CD4-positive, alpha-beta memory T cell (primary cell): ENCODE results near the gene PLCG1. TPM values are rescaled to one million over a fixed set of nuclear protein-coding genes. Genes with fewer than 3 reads are reported as not detected.
"Not testable (repeated sequence)": the region's sequence is repeated elsewhere in the genome, so short reads cannot be mapped to it uniquely, and the experiment has no call there.

Experiments
- CTCF ChIA-PET: fragments of 350-600 bp; sonication (Branson Sonifier 250); formaldehyde crosslinking; loops from one replicate; lab custom pipeline; 2021; ENCODE audit warnings: inconsistent platforms; ENCODE audit not compliant: partially characterized antibody; lab: Charles Lee
- POLR2A ChIA-PET: fragments of 350-600 bp; sonication (Branson Sonifier 250); formaldehyde crosslinking; loops from one replicate; lab custom pipeline; 2021; ENCODE audit not compliant: partially characterized antibody; lab: Charles Lee
- DNase-seq, 5 donors: peaks; one replicate each; pipeline versions ENCODE4 v3.0.0 to v3.0.0-alpha.2; 2020 to 2022; ENCODE audit warnings: mixed read lengths in 1 of 5
- H3K27ac ChIP-seq: one replicate; pipeline ENCODE4 v1.7.0; 2013; ENCODE audit warnings: low read depth, low read length
- H3K27me3 ChIP-seq: 2 replicates; pipeline ENCODE4 v1.7.0; 2013; ENCODE audit warnings: mild to moderate bottlenecking, low read length, moderate library complexity; ENCODE audit not compliant: insufficient read depth
- H3K36me3 ChIP-seq: 2 replicates; pipeline ENCODE4 v1.7.0; 2013; ENCODE audit warnings: mild to moderate bottlenecking, low read length, moderate library complexity; ENCODE audit not compliant: insufficient read depth
- H3K4me1 ChIP-seq: 2 replicates; pipeline ENCODE4 v1.7.0; 2013; ENCODE audit warnings: mild to moderate bottlenecking, low read length, moderate library complexity; ENCODE audit not compliant: insufficient read depth
- H3K4me3 ChIP-seq, 2 donors: one replicate each; pipeline ENCODE4 v1.7.0; 2013; ENCODE audit warnings: low read length in 2 of 2, mild to moderate bottlenecking in 1 of 2
- H3K9me3 ChIP-seq, 2 donors: one replicate each; pipeline ENCODE4 v1.7.0; 2013; ENCODE audit warnings: low read length in 2 of 2, control low read depth in 1 of 2; ENCODE audit not compliant: control insufficient read depth in 1 of 2
- H3K27ac Mint-ChIP-seq, 7 donors: one replicate each; pipeline ENCODE4 v1.8.0; 2020 to 2021; ENCODE audit warnings: mixed read lengths in 7 of 7, mild to moderate bottlenecking in 6 of 7, inconsistent platforms in 3 of 7, moderate library complexity in 3 of 7
- H3K27me3 Mint-ChIP-seq, 2 donors: one replicate each; pipeline ENCODE4 v1.8.0; 2020 to 2021; ENCODE audit warnings: mixed read lengths in 2 of 2
- H3K36me3 Mint-ChIP-seq, 2 donors: one replicate each; pipeline ENCODE4 v1.8.0; 2020 to 2021; ENCODE audit warnings: mixed read lengths in 2 of 2, inconsistent platforms in 1 of 2, mild to moderate bottlenecking in 1 of 2
- H3K4me1 Mint-ChIP-seq, 4 donors: one replicate each; pipeline ENCODE4 v1.8.0; 2020 to 2021; ENCODE audit warnings: mixed read lengths in 4 of 4, mild to moderate bottlenecking in 1 of 4
- H3K4me3 Mint-ChIP-seq, 8 donors: one replicate each; pipeline ENCODE4 v1.8.0; 2020 to 2021; ENCODE audit warnings: mixed read lengths in 8 of 8, mild to moderate bottlenecking in 7 of 8, moderate library complexity in 6 of 8, inconsistent platforms in 3 of 8
- H3K9me3 Mint-ChIP-seq, 8 donors: one replicate each; pipeline ENCODE4 v1.8.0; 2020 to 2021; ENCODE audit warnings: mixed read lengths in 8 of 8, mild to moderate bottlenecking in 5 of 8, inconsistent platforms in 3 of 8, moderate library complexity in 1 of 8
- intact Hi-C: fragments of 100-400 bp; cut with micrococcal nuclease; formaldehyde crosslinking; loops from one replicate; pipeline ENCODE4 v1.15.1; 2023
- polyA plus RNA-seq, 2 donors: library from polyadenylated mRNA; unstranded; fragments of 300-500 nt; fragmentation: Illumina TruSeq; gene quantifications; one replicate each; pipeline ENCODE4 v1.2.3, GENCODE V29; 2021
- total RNA-seq, 2 experiments: library from RNA; stranded (reverse); gene quantifications; one replicate each; pipeline ENCODE4 v1.2.3, GENCODE V29; 2021

PLCG1 gene
- total and polyA plus RNA-seq, 4 experiments from 2014 or later: 22.8 to 320 (median 194) TPM

- Histone ChIP-seq H3K4me3 (no peak overlapping the region), H3K27me3 (no peaks in the 10 kb centered on the region), H3K4me1 (no peaks in the 10 kb centered on the region), H3K9me3 (no peaks in the 10 kb centered on the region), H3K27ac (no peak overlapping the region), H3K36me3 (peaks cover 74% of the 10 kb centered on the region)
- ChIA-PET CTCF (interaction anchor here (0.9 to 1.9 kb wide), 4 partner anchors 9 to 124 kb away, joined by 3 to 5 read pairs (median 3); no protein-coding TSS in a partner anchor), POLR2A (no interaction called here)
- peak overlapping the region in 2 of 7 donors; percentile 23 to 48 for H3K27ac Mint-ChIP-seq
- H3K4me1 Mint-ChIP-seq: peaks cover 3 to 11% (median 7%) of the 10 kb centered on the region in 4 donors
- no peaks in the 10 kb centered on the region for H3K27me3 Mint-ChIP-seq
- no peak for DNase-seq
- H3K9me3 Mint-ChIP-seq: no peaks in the 10 kb centered on the region
- H3K36me3 Mint-ChIP-seq: peaks cover 62 to 84% of the 10 kb centered on the region in 2 donors
- intact Hi-C loops: no loop called here
- no peak overlapping the region for H3K4me3 Mint-ChIP-seq
Observed at GRCh38 chr20:41116282-41116956, 20.9 kb upstream of the PLCG1 start.

- intact Hi-C loops, H3K9me3 Mint-ChIP-seq, H3K4me3 Mint-ChIP-seq, H3K27me3 Mint-ChIP-seq, H3K27ac ChIP-seq, H3K27me3 ChIP-seq, POLR2A ChIA-PET, H3K9me3 ChIP-seq, DNase-seq, H3K4me1 ChIP-seq, H3K4me3 ChIP-seq: not testable (repeated sequence)
- H3K36me3 ChIP-seq: peaks cover 75% of the 10 kb centered on the region
- H3K4me1 Mint-ChIP-seq: peaks cover 5 to 15% (median 9%) of the 10 kb centered on the region in 4 donors
- CTCF ChIA-PET: interaction anchor here (5.1 kb wide), 1 partner anchor 16 kb away, joined by 33 read pairs; no protein-coding TSS in a partner anchor
- H3K27ac Mint-ChIP-seq: peak overlapping the region in 1 of 7 donors; percentile 32
- peaks cover 61 to 84% of the 10 kb centered on the region in 2 donors for H3K36me3 Mint-ChIP-seq
Observed at GRCh38 chr20:41118159-41118558, 19.2 kb upstream of the PLCG1 start.

GRCh38 chr20:41118632-41119031 is 18.7 kb upstream of the PLCG1 start:
- no peaks in the 10 kb centered on the region for H3K9me3 Mint-ChIP-seq
- no peak for DNase-seq
- no peaks in the 10 kb centered on the region for H3K27me3 Mint-ChIP-seq
- Histone ChIP-seq H3K27me3 (no peaks in the 10 kb centered on the region), H3K9me3 (no peaks in the 10 kb centered on the region), H3K27ac (no peak overlapping the region), H3K36me3 (peaks cover 75% of the 10 kb centered on the region), H3K4me1 (no peaks in the 10 kb centered on the region), H3K4me3 (no peak overlapping the region)
- intact Hi-C loops: no loop called here
- ChIA-PET CTCF (interaction anchor here (1.6 to 5.1 kb wide), 2 partner anchors 16 to 156 kb away, joined by 7 to 33 read pairs; no protein-coding TSS in a partner anchor), POLR2A (no interaction called here)
- H3K27ac Mint-ChIP-seq: peak overlapping the region in 1 of 7 donors; percentile 25
- H3K36me3 Mint-ChIP-seq: peaks cover 61 to 85% of the 10 kb centered on the region in 2 donors
- no peak overlapping the region for H3K4me3 Mint-ChIP-seq
- peaks cover 5 to 15% (median 9%) of the 10 kb centered on the region in 4 donors for H3K4me1 Mint-ChIP-seq

DNA sequence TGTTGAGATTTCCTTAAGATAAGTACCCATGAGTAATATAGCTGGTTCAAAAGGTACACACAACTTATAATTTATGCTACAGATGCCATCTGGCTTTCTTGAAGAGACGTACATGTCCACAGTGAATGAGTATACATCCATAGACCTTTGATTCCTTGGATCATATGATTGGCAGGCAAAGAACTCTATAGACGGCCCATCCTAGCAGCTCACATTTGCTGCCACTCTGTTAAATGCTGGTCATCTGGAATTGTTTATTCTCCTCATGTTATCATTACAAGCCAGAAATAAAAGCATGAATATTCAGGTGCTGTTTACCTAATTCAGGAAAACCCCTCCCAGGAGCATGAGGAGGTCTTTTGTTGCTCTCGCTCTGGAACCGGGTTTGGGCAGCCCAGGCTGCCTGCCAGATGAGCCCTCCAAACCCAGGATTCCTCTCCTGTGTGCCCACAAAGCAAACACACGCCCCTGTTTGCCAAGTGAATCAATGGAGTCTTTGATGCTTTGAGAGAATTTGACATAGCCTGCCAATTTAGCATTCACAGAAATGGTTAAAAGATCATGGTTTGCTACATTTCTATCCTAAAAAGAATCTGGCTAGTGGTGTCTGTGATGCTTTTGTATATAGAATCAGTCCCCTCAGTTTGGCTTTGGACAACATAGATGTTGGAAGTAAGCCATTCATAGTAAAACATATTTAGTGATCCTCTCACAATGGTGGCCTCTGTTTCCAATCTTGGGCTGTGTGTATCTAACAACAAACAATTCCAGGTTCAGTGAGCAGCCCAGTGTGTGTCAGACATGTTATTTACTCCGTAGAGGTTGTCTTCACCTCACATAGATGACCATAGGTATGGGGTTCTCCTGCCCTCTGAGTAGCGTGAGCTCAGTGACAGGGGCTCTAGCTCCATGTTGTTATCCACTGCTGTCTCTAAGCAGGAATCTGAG is 17.5 kb upstream of the PLCG1 start:
- Histone ChIP-seq H3K9me3 (no peaks in the 10 kb centered on the region), H3K4me1 (no peaks in the 10 kb centered on the region), H3K4me3 (no peak overlapping the region), H3K27ac (no peak overlapping the region), H3K36me3 (peaks cover 69% of the 10 kb centered on the region), H3K27me3 (no peaks in the 10 kb centered on the region)
- Mint-ChIP-seq H3K27me3 (no peaks in the 10 kb centered on the region), H3K36me3 (peaks cover 59 to 84% of the 10 kb centered on the region in 2 donors), H3K9me3 (no peaks in the 10 kb centered on the region), H3K27ac (peak overlapping the region in 3 of 7 donors; percentile 4 to 55 (median 29)), H3K4me3 (no peak overlapping the region), H3K4me1 (peaks cover 5 to 15% (median 9%) of the 10 kb centered on the region in 4 donors)
- no peak for DNase-seq
- intact Hi-C loops: no loop called here
- ChIA-PET POLR2A (no interaction called here), CTCF (interaction anchor here (0.9 to 5.1 kb wide), 5 partner anchors 11 to 157 kb away, joined by 3 to 33 read pairs (median 7); no protein-coding TSS in a partner anchor)

DNA sequence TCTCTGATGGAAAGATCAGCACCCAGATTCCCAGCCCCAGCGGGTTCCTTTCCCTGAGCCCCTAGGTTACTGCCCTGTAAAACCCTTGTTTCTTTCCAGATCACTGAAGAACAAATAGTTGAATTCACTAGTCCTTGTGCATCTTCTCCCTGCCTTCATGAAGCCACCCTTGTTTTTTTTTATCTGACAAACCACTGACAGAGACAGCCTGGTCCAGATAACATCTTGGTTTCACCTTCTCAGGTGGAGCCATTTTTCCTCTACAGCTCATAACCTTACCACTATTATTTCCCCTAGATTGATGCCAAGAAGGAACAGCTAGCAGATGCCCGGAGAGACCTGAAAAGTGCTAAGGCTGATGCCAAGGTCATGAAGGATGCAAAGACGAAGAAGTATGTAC is 15.9 kb upstream of the PLCG1 start:
- H3K27ac Mint-ChIP-seq: peak overlapping the region in 6 of 7 donors; percentile 34 to 88 (median 72)
- Histone ChIP-seq H3K27ac (peak overlapping the region; percentile 6), H3K4me3 (no peak overlapping the region), H3K4me1 (no peaks in the 10 kb centered on the region), H3K36me3 (peaks cover 60% of the 10 kb centered on the region), H3K9me3 (no peaks in the 10 kb centered on the region), H3K27me3 (no peaks in the 10 kb centered on the region)
- no peaks in the 10 kb centered on the region for H3K9me3 Mint-ChIP-seq
- POLR2A ChIA-PET: interaction anchor here (0.9 kb wide), 1 partner anchor 11 kb away, joined by 4 read pairs; no protein-coding TSS in a partner anchor
- H3K4me3 Mint-ChIP-seq: peak overlapping the region in 1 of 8 donors; percentile 19
- peaks cover 5 to 15% (median 10%) of the 10 kb centered on the region in 4 donors for H3K4me1 Mint-ChIP-seq
- intact Hi-C loops: no loop called here
- DNase-seq: peak in 1 of 5 donors; percentile 14
- H3K27me3 Mint-ChIP-seq: no peaks in the 10 kb centered on the region
- H3K36me3 Mint-ChIP-seq: peaks cover 52 to 82% of the 10 kb centered on the region in 2 donors
- CTCF ChIA-PET: interaction anchor here (0.7 to 5.1 kb wide), 7 partner anchors 13 to 159 kb away, joined by 3 to 33 read pairs (median 6); no protein-coding TSS in a partner anchor

DNA sequence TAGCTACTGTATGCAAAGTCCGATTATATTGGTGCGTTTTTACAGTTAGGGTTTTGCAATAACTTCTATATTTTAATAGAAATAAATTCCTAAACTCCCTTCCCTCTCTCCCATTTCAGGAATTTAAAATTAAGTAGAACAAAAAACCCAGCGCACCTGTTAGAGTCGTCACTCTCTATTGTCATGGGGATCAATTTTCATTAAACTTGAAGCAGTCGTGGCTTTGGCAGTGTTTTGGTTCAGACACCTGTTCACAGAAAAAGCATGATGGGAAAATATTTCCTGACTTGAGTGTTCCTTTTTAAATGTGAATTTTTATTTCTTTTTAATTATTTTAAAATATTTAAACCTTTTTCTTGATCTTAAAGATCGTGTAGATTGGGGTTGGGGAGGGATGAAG is 13.7 kb upstream of the PLCG1 start:
- POLR2A ChIA-PET: no interaction called here
- Histone ChIP-seq H3K36me3 (peaks cover 48% of the 10 kb centered on the region), H3K4me3 (no peak overlapping the region), H3K27me3 (no peaks in the 10 kb centered on the region), H3K27ac (no peak overlapping the region), H3K9me3 (no peaks in the 10 kb centered on the region), H3K4me1 (no peaks in the 10 kb centered on the region)
- H3K27me3 Mint-ChIP-seq: no peaks in the 10 kb centered on the region
- intact Hi-C loops: no loop called here
- no peak overlapping the region for H3K4me3 Mint-ChIP-seq
- peaks cover 44 to 73% of the 10 kb centered on the region in 2 donors for H3K36me3 Mint-ChIP-seq
- H3K4me1 Mint-ChIP-seq: peaks cover 5 to 15% (median 10%) of the 10 kb centered on the region in 4 donors
- no peak for DNase-seq
- peaks cover 0 to 3% (median 0%) of the 10 kb centered on the region in 8 donors for H3K9me3 Mint-ChIP-seq
- H3K27ac Mint-ChIP-seq: peak overlapping the region in 1 of 7 donors; percentile 48
- CTCF ChIA-PET: interaction anchor here (1.6 kb wide), 1 partner anchor 49 kb away, joined by 4 read pairs; no protein-coding TSS in a partner anchor
